Measurements from ENCODE around the gene GMNC.

Gene GMNC

DNA sequence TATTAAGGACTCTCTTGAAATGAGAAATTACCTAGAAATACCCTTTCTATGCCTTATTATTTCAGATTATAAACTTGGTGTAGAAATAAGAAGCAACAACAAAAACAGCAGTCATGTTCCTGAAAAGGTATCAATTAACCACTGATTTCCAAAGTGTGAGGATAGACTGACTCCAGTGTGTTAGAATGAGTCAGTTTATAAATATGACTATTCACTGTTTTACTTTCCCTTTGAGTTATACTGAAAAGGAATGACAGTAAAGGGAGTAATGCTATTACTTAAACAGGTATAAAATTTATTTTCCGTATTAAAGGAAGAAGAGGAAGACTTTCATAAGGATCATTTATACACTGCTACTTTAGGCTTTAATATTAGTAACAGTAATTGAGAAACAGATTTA lies 12.9 kb downstream of the GMNC start:
- no peak for DNase-seq (ENCODE audit: low read depth, low spot score)

DNA sequence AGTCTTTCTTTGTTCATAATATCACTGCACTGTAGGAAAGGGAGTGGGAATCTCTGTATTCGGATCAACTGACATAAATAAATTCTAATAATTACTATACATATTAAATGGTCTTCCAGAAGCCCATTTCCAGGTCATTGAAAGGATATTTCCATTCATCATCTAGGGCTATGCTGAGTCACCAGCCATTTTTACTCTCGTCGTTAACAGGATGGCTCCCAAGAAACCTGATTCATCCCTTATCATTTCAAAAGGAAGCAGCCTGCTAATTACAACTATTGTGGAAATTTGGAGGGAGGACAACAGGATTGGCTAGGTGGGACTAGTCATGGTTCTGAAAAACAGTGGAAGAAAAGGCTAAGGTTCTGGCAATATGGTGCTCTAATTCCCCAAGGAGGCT lies 13.6 kb downstream of the GMNC start:
- no peak for DNase-seq (ENCODE audit: low read depth, low spot score)

DNA sequence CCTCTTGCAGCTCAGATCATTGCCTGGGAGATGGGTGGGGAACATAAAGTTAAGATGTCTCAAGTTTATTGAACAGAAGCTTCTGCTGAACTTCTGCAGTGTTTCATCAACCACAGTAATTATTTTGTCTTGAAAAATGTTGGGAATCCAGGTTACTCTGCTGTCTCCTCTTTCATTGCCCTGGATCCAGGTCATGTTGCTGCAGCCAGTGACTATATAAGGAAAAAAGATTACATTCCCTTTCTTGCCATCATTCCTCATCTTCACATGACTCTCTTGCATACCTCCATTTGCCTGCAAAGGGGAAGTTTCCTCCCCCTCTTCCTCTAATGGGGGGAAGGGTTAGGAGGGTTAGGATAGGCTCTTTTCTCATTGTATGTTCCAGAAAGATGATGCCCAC lies 15.1 kb downstream of the GMNC start:
- DNase-seq (ENCODE audit: low read depth, low spot score) = no peak

DNA sequence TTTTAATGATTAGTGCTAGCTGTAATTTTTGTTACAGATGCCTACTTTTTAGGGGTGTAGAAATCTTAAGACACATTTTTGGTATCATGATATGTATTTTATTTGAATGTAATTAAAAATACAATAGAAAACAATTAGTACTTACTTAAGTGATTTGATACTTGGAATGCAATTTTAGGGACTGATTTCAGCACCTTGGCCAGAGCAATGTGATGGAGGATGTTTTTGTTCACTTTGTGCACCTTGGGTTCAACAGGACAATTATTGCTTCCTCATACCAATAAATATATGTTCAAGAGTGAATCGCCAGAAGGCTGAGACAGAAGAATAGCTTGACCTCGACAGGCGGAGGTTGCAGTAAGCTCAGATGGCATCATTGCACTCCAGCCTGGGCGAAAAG lies 22.3 kb downstream of the GMNC start:
- no peak for DNase-seq (ENCODE audit: low read depth, low spot score)

DNA sequence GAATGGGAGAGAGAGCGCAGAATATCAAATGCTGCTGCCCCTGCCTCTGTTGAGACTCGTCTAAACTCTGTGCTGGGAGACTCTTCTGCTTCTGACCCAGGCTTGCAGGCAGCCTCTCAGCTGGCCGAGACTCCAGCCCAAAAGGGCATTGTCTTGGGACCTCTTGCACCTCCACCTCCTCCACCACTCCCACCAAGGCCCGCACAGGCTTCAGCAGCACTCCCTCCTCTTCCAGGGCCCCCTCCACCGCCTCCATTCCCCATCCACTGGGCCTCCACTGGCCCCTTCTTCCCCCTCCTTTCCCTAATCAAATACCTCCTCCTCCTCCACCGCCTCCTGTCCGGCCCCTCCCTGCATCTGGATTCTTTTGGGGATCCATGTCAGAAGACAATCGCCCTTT lies 31.3 kb downstream of the GMNC start:
- DNase-seq (ENCODE audit: low read depth, low spot score) = no peak

DNA sequence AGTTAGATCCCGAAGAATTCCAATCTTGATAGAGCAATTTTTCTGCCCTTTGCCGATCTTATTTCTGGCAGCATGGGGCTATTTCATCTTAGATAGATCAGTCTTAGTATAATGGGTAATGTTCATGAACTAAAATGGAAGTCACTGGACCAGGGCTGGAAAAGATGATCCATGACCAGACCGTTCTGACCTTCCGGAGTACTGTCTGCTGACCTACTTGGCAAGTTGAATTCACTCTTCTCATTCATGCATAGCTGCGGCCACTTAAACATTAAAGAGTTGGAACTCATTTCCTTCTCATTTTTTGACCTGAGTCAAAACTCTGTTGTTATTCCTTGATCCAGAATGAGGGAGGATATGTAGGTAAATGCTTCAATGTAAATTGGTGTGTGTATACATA lies 32.5 kb downstream of the GMNC start:
- DNase-seq (ENCODE audit: low read depth, low spot score) = no peak

DNA sequence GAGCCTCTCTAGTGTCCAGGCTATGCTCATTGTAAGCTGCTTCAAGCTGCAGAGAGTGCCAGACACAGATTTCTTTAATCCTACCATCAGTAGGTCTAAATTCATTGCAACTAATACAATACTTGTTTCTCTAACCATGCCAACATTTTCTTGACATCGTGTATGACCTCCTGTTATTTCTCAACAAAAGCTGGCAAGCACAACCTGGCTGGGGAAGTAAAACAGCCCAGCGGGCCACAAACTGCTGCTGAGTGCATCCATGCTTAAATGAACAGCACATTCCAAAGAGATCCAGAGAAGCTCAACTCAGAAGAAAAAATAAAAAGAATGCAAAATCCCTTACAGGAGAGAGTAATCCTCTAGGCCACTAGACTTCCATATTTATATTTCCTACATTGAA lies 36.5 kb downstream of the GMNC start:
- DNase-seq (ENCODE audit: low read depth, low spot score) = no peak

DNA sequence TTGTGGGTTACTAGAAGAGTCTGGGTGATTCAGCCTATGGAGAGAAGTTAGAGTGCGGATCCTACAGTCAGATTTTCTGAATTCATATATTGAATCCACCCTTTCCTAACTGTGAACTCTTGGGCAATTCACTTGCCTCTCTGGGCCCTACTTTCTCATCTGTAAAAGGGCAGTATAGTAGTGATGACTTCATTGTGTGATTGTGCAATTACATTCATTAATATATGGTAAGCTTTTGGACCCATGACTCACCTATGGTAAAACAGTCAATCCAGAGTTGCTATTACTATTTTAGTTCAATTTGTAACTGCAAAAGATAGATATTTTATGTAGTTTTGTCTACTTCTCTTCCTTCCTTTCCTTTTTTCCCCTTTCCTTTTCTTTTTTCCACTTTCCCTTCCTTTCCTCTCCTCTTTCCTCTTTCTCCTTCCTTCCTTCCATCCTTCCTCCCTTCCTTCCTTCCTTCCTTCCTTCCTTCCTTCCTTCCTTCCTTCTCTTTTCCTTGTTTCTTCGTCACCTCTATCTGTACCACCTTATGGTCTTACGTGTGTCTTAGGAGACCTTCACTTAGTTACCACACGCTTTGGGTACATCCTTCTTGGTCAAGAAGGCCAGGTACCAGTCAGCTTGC lies 37.0 kb downstream of the GMNC start:
- DNase-seq (ENCODE audit: low read depth, low spot score) = no peak

DNA sequence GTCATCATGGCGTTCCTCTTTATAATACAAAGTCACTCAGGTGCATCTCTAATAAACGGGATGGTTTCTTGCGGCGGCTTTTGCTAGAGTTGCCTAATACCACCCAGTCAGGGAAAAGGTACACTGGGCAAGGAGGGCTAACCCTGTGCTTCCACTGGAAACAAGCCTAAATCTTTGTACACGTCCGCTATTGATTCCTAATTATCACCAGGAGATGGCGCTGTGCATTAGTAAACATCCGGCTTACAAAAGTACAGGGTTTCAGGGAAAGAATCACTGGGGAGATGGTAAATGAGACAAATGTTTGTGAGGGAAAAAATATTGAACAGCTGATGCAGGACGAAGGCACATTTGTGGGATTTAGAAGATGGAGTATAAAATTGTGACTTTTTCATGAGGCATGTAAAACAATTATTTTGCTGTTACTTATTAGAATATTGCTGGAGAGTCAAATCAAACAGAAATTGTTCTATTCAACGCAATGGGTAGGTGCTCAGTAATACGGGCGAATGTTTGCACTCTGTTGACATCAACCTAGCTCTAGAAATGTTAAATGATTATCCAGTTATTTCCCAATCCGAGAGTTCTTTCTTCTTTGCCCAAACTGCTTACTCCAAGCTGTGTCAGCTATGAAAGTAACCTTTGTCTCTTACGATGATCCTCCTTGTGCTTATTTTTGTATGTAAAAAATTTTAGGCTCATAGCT lies 50.6 kb downstream of the GMNC start:
- DNase-seq (ENCODE audit: low read depth, low spot score) = no peak

DNA sequence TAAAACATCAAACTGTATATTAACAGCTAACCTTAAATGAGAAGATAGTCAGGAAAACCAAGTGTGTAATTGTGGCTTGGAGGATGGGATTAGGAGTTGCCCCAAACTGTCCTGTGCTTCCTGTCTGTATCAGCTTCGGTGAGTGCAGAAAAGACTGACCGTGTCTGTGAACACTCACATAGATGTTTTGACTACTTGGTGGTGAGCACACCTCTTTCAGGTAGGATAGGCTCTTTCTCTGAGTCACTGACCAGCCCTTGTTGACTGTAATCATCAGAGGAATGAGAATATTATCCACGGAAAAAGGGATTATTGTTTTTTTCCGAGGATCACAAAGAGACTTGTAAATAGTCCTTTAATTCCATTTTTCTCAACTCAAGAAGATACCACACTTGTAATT lies 51.5 kb downstream of the GMNC start:
- DNase-seq (ENCODE audit: low read depth, low spot score) = no peak

DNA sequence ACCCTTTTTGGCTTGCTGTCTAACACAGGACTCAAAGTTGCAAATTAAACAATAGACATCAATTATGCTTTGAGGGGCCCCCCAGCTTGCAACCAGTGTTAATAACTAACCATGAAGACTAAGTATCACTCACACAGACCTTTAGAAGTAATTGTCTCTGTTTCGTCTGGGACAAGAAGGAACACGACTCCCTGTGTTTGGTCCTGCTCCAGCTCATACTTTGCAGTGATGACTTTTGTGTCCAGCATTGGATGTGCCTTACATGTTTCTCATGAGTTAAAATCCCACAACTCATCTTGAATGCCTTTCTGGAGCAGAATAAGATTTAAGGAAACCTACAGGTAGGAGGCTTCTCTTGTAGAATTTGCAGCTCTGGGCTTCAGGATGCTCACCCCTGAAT lies 53.1 kb downstream of the GMNC start:
- DNase-seq (ENCODE audit: low read depth, low spot score) = no peak

DNA sequence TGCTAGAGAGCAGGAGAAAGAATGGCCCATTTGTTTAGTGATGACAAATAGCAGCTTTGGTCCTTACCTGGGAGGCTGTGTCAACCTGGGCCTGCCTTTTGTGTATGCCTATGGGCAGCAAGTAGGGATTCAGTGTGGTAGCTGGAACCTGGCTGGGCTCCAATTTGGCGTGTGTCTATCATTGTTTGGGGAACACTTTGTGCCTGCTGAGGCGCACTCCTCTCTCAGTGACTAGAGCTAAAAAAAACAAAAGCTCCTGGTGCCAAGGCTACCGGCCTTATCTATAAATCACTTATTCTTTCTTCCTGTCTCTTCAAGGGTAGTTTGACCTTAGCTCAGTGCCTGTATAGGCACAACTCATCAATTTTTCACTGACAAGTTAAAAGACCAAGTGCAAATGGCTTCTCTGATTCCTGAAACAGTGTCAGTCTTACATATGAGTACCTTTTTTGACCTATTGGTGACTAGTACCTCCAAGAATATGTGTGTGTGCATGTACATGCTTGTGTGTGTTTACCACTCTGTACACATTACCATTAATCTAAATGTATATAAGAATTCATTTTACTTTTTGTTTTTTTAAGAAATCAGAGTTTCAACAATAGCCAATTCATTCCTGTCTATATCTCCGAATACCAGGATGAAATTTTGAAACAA lies 54.6 kb downstream of the GMNC start:
- no peak for DNase-seq (ENCODE audit: low read depth, low spot score)

All from activated naive CD8-positive, alpha-beta T cell treated with anti-CD3 and anti-CD28 coated beads, Interleukin-2, amount 50 U/mL, for 16 hours (primary cell).